ENCODE results near the gene ZNF215.
"Not testable (repeated sequence)": the region's sequence is repeated elsewhere in the genome, so short reads cannot be mapped to it uniquely, and the experiment has no call there.

The ZNF215 gene

GRCh38 chr11:6895010-6895409, 31.2 kb upstream of the ZNF215 start:
- H3K27ac ChIP-seq = no peak overlapping the region

GRCh38 chr11:6898911-6899310, 27.3 kb upstream of the ZNF215 start:
- H3K27ac ChIP-seq = no peak overlapping the region
- TF ChIP-seq CTCF (conservative IDR thresholded peaks at IDR 0.05) = no peak

More at GRCh38 chr11:6895010-6895409, 31.2 kb upstream of the ZNF215 start:
- TF ChIP-seq CTCF (conservative IDR thresholded peaks at IDR 0.05) = no peak

DNA sequence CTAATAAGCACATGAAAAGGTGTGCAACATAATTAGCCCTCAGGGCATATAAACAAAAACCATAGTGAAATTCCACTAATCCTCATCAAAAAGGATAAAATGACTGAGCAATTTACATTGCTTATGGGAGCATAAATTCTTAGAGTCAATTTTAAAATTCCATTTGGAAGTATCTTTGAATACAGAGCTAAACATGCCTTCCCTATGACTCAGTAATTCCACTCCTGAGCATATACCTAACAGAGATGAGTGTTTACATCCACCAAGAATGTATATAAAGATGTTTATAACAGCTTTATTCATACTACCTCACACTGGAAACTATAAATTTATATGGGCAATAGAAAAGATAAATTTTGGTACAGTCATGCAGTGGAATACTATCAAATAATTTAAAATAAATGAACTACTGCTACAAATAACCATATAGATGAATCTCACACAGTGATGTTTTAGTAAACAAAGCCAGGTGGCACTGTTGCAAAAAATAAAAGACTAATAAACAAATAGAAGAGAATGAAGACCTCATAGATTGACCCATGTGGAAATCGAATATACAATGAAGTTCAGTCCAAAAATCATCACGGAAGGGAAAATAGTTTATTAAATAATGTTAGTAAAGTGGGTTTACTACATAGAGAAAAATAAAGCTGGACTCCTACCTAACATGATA, 25.8 kb upstream of the ZNF215 start:
- no peak for TF ChIP-seq CTCF (conservative IDR thresholded peaks at IDR 0.05)
- H3K27ac ChIP-seq = no peak overlapping the region

- not testable (repeated sequence) for H3K27ac ChIP-seq
These were observed 21.4 kb upstream of the ZNF215 start for GRCh38 chr11:6904804-6905203.

DNA sequence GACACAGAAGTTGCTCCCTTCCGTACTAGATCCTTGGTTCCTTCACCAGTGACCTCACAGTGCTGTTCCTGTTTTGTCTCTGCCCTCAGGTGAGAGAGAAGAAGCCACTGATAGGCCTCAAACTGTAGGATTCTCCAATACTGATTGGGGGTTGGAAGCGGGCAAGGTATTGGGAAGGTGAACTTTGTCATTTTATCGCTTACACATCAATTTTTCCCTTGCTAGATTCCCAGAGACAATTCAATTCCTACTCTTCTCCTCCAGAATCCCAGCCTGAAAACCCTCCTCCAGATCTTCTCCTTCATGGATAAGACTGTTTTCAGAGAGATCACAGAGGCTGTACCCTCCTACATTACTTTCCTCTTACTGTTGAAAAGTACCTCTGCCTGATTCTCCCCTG, 14.8 kb upstream of the ZNF215 start:
- no peak for TF ChIP-seq CTCF (conservative IDR thresholded peaks at IDR 0.05)
- H3K27ac ChIP-seq = no peak overlapping the region

DNA sequence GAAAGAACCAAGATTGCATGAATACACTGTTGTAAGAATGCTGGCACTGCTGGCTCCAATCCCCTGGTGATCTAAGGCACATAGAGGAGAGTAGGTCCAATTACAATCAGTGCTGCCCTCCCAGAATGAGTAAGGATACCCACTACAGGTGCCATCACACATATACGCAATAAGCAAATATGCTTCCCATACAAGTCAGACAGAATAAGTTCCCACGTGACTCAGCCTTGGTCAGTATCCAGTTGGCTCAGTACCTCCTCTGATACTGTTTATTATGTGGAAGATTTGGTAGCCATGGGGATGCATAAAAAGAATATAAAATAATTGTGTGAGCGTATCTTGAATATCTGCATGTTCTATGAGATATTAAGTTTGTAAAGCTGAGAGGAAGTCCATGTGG, 14.3 kb upstream of the ZNF215 start:
- no peak overlapping the region for H3K27ac ChIP-seq
- no peak for TF ChIP-seq CTCF (conservative IDR thresholded peaks at IDR 0.05)

GRCh38 chr11:6919698-6920097, 6.5 kb upstream of the ZNF215 start:
- no peak for TF ChIP-seq CTCF (conservative IDR thresholded peaks at IDR 0.05)
- no peak overlapping the region for H3K27ac ChIP-seq

DNA sequence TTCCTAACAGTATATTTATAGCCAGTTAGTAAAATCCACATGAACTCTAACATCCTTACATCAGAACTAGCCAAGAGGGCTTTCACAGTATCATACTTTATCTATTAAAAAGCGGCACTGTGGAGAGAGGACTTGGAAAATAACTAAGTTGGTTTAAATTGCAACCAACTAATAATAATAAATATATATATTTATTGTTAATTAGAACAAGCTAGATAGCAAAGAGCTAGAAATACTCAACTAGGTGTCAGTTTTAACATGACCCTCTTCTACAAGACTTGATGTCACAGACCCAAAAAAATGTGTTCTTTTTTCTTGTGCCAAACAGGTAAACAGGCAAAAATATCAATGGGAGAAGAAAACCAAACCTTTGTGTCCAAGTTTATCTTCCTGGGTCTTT, 5.5 kb upstream of the ZNF215 start, which contains the start of gene OR2D3:
TSS of gene OR2D3 (plus strand) at position 301 of the 400 bp plus-strand sequence. CDS start at position 301, 0 bp downstream.
- no peak within 1 kb of the TSS for H3K27ac ChIP-seq
- no peak for TF ChIP-seq CTCF (conservative IDR thresholded peaks at IDR 0.05)

Measured in VCaP (cell line).